GM23338 (cell line): Measurements from ENCODE around the gene DNAH6.

ENCODE experiments used
- CREB1 ChIP-seq: fragments of 250-450 bp; sonication (Bioruptor Pico); IDR thresholded peaks from 2 replicates; pipeline ENCODE4 v1.5.0; 2020; ENCODE audit warnings: low read depth, mild to moderate bottlenecking, moderate library complexity
- EZH2 ChIP-seq: fragments of 200-600 bp; sonication (generic); IDR thresholded peaks from one replicate; pipeline ENCODE4 v1.8.0; 2017; ENCODE audit warnings: antibody characterized with exemption, mild to moderate bottlenecking, low read depth; ENCODE audit not compliant: unreplicated experiment
- EZH2phosphoT487 ChIP-seq: fragments of 200-600 bp; sonication (generic); IDR thresholded peaks from one replicate; pipeline ENCODE4 v1.8.1; 2018; ENCODE audit warnings: antibody characterized with exemption; ENCODE audit not compliant: unreplicated experiment
- JUNB ChIP-seq: IDR thresholded peaks from one replicate; pipeline ENCODE4 v1.6.1; 2016; ENCODE audit warnings: antibody characterized with exemption; ENCODE audit not compliant: unreplicated experiment
- STAT1 ChIP-seq: IDR thresholded peaks from one replicate; pipeline ENCODE4 v1.6.1; 2016; ENCODE audit warnings: antibody characterized with exemption; ENCODE audit not compliant: unreplicated experiment
- ZNF114 ChIP-seq: fragments of 250-450 bp; sonication (Bioruptor Pico); IDR thresholded peaks from 2 replicates; pipeline ENCODE4 v1.5.0; 2020; ENCODE audit warnings: mild to moderate bottlenecking, moderate library complexity
- TF ChIP-seq, protein P1 (sequence below), 2 experiments: fragments of 200-600 bp in 1 of 2; sonication (generic) in 1 of 2; conservative IDR thresholded peaks; 2 replicates each; pipeline versions ENCODE4 v1.5.1 to v1.6.1; 2016 to 2017; ENCODE audit warnings: antibody characterized with exemption in 2 of 2, low read depth in 2 of 2, mild to moderate bottlenecking in 2 of 2, moderate library complexity in 1 of 2
- TF ChIP-seq, protein P2 (sequence below): IDR thresholded peaks from one replicate; pipeline ENCODE4 v1.6.1; 2018; ENCODE audit warnings: antibody characterized with exemption; ENCODE audit not compliant: unreplicated experiment
- TF ChIP-seq, protein P3 (sequence below): IDR thresholded peaks from 2 replicates; pipeline ENCODE4 v1.6.1; 2016; ENCODE audit warnings: antibody characterized with exemption

DNA sequence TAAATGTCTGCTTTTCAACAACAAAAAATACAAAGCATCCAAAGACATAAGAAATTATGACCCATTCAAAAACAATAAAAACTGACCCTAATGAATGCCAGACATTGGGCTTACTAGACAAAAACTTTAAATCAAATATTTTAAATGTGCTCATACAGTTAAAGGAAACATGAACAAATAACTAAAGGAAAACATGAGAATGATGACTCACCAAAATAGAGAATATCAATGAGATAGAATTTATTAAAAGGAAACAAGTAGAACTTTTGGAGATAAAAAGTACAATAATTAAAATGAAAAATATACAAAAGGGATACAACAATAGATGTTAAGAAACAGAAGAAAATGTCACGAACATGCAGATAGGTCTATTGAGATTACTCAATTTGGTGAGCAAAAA lies 254.0 kb downstream of the DNAH6 start:
- TF ChIP-seq, protein P1, sequence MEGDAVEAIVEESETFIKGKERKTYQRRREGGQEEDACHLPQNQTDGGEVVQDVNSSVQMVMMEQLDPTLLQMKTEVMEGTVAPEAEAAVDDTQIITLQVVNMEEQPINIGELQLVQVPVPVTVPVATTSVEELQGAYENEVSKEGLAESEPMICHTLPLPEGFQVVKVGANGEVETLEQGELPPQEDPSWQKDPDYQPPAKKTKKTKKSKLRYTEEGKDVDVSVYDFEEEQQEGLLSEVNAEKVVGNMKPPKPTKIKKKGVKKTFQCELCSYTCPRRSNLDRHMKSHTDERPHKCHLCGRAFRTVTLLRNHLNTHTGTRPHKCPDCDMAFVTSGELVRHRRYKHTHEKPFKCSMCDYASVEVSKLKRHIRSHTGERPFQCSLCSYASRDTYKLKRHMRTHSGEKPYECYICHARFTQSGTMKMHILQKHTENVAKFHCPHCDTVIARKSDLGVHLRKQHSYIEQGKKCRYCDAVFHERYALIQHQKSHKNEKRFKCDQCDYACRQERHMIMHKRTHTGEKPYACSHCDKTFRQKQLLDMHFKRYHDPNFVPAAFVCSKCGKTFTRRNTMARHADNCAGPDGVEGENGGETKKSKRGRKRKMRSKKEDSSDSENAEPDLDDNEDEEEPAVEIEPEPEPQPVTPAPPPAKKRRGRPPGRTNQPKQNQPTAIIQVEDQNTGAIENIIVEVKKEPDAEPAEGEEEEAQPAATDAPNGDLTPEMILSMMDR (conservative IDR thresholded peaks at IDR 0.05; ENCODE audit: low read depth in 2 of 2) = no peak
- no peak for TF ChIP-seq EZH2phosphoT487
- no peak for TF ChIP-seq CREB1
- no peak for TF ChIP-seq ZNF114 (CRISPR knock-in tag)
- no peak for TF ChIP-seq EZH2
- TF ChIP-seq, protein P2, sequence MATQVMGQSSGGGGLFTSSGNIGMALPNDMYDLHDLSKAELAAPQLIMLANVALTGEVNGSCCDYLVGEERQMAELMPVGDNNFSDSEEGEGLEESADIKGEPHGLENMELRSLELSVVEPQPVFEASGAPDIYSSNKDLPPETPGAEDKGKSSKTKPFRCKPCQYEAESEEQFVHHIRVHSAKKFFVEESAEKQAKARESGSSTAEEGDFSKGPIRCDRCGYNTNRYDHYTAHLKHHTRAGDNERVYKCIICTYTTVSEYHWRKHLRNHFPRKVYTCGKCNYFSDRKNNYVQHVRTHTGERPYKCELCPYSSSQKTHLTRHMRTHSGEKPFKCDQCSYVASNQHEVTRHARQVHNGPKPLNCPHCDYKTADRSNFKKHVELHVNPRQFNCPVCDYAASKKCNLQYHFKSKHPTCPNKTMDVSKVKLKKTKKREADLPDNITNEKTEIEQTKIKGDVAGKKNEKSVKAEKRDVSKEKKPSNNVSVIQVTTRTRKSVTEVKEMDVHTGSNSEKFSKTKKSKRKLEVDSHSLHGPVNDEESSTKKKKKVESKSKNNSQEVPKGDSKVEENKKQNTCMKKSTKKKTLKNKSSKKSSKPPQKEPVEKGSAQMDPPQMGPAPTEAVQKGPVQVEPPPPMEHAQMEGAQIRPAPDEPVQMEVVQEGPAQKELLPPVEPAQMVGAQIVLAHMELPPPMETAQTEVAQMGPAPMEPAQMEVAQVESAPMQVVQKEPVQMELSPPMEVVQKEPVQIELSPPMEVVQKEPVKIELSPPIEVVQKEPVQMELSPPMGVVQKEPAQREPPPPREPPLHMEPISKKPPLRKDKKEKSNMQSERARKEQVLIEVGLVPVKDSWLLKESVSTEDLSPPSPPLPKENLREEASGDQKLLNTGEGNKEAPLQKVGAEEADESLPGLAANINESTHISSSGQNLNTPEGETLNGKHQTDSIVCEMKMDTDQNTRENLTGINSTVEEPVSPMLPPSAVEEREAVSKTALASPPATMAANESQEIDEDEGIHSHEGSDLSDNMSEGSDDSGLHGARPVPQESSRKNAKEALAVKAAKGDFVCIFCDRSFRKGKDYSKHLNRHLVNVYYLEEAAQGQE = no peak
- no peak for TF ChIP-seq JUNB
- TF ChIP-seq, protein P3, sequence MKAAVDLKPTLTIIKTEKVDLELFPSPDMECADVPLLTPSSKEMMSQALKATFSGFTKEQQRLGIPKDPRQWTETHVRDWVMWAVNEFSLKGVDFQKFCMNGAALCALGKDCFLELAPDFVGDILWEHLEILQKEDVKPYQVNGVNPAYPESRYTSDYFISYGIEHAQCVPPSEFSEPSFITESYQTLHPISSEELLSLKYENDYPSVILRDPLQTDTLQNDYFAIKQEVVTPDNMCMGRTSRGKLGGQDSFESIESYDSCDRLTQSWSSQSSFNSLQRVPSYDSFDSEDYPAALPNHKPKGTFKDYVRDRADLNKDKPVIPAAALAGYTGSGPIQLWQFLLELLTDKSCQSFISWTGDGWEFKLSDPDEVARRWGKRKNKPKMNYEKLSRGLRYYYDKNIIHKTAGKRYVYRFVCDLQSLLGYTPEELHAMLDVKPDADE = no peak
- no peak for TF ChIP-seq STAT1
